Endothelial cell of umbilical vein (primary cell): Measurements from ENCODE around the gene CBLN3. TPM values are rescaled to one million over a fixed set of nuclear protein-coding genes. Genes with fewer than 3 reads are reported as not detected.

Source experiments
- BruUV-seq: library from RNA; stranded (reverse); fragments of 400-500 nt; replicated peaks from 2 replicates; lab custom pipeline; 2021; lab: Mats Ljungman, UMichigan
- CTCF ChIA-PET: fragments of 300-600, 350-600 bp; sonication (Branson Sonifier 250); formaldehyde crosslinking; loops from one replicate; lab custom pipeline; 2021; ENCODE audit warnings: antibody characterized with exemption, inconsistent platforms; lab: Charles Lee
- POLR2A ChIA-PET: fragments of 300-600, 350-600 bp; sonication (Branson Sonifier 250); formaldehyde crosslinking; loops from one replicate; lab custom pipeline; 2021; ENCODE audit warnings: antibody characterized with exemption, inconsistent platforms; lab: Charles Lee
- DNase-seq: peaks from one replicate; pipeline ENCODE4 v3.0.0-alpha.2; 2011; ENCODE audit warnings: low read depth, low spot score
- FAIRE-seq: peaks from 2 replicates; lab custom pipeline; 2011; peaks lifted over from hg19 to GRCh38; lab: Jason Lieb, UNC
- H2AFZ ChIP-seq: 2 replicates; pipeline ENCODE4 v1.6.0; 2012; ENCODE audit warnings: low read depth, low read length, control low read depth, inconsistent platforms
- H3K27ac ChIP-seq: 2 replicates; pipeline ENCODE4 v1.5.1; 2011; ENCODE audit warnings: low read depth, mild to moderate bottlenecking, control low read depth, low read length, moderate library complexity; ENCODE audit not compliant: insufficient read depth
- H3K27me3 ChIP-seq, 2 experiments: 2 replicates each; pipeline versions ENCODE4 v1.6.0 to v1.6.1; 2011; ENCODE audit warnings: low read length in 2 of 2, mixed read lengths in 1 of 2; ENCODE audit not compliant: control insufficient read depth in 2 of 2, insufficient read depth in 2 of 2
- H3K36me3 ChIP-seq, 2 experiments: 2 replicates in 1 of 2; 3 replicates in 1 of 2; pipeline ENCODE4 v1.5.1; 2011; ENCODE audit warnings: low read length in 2 of 2, mild to moderate bottlenecking in 1 of 2, moderate library complexity in 1 of 2; ENCODE audit not compliant: control insufficient read depth in 2 of 2, insufficient read depth in 2 of 2; ENCODE audit errors: extremely low read depth in 1 of 2
- H3K4me1 ChIP-seq: 3 replicates; pipeline ENCODE4 v1.5.1; 2011; ENCODE audit warnings: mild to moderate bottlenecking, low read length; ENCODE audit not compliant: control insufficient read depth, insufficient read depth; ENCODE audit errors: extremely low read depth
- H3K4me2 ChIP-seq: 2 replicates; pipeline ENCODE4 v1.6.1; 2011; ENCODE audit warnings: low read length, control low read depth, mixed read lengths; ENCODE audit not compliant: insufficient read depth
- H3K4me3 ChIP-seq, 3 experiments: fragments of 200-600 bp in 1 of 3; sonication (generic), shearing (Covaris generic) in 1 of 3; replicated peaks in 1 of 3; 2 replicates each; pipeline ENCODE4 v1.5.1; 2011 to 2016; ENCODE audit warnings: control low read depth in 3 of 3, low read length in 3 of 3, mild to moderate bottlenecking in 2 of 3, inconsistent platforms in 1 of 3, low read depth in 1 of 3, moderate library complexity in 1 of 3; ENCODE audit not compliant: insufficient read depth in 1 of 3
- H3K79me2 ChIP-seq: 2 replicates; pipeline ENCODE4 v1.6.0; 2012; ENCODE audit warnings: low read length, inconsistent platforms; ENCODE audit not compliant: control insufficient read depth, insufficient read depth
- H3K9ac ChIP-seq: replicated peaks from 2 replicates; pipeline ENCODE3; 2011; ENCODE audit warnings: low read length, control low read depth; ENCODE audit not compliant: insufficient read depth; ENCODE audit errors: extremely low read depth
- H3K9me1 ChIP-seq: replicated peaks from 3 replicates; pipeline ENCODE4 v1.6.0; 2011; ENCODE audit warnings: mild to moderate bottlenecking, low read length; ENCODE audit not compliant: control insufficient read depth, insufficient read depth; ENCODE audit errors: extremely low read depth
- H3K9me3 ChIP-seq: replicated peaks from 2 replicates; pipeline ENCODE4 v1.5.1; 2012; ENCODE audit warnings: low read length, inconsistent platforms; ENCODE audit not compliant: control insufficient read depth, insufficient read depth
- H4K20me1 ChIP-seq: replicated peaks from 2 replicates; pipeline ENCODE3; 2011; ENCODE audit warnings: mild to moderate bottlenecking, low read length; ENCODE audit not compliant: control insufficient read depth, insufficient read depth; ENCODE audit errors: extremely low read depth
- CTCF ChIP-seq, 2 donors: IDR thresholded peaks; 1 replicate in 1 of 2; 2 replicates in 1 of 2; pipeline ENCODE4 v1.5.1; 2011; ENCODE audit warnings: low read length in 2 of 2, mild to moderate bottlenecking in 2 of 2, moderate library complexity in 2 of 2, control low read depth in 1 of 2, inconsistent platforms in 1 of 2, low read depth in 1 of 2; ENCODE audit not compliant: insufficient read depth in 1 of 2; ENCODE audit errors: extremely low read depth in 1 of 2
- EZH2 ChIP-seq: IDR thresholded peaks from 2 replicates; pipeline ENCODE4 v1.6.1; 2012; ENCODE audit warnings: borderline replicate concordance, low read depth, mild to moderate bottlenecking, moderate library complexity, low read length, inconsistent platforms; ENCODE audit not compliant: severe bottlenecking
- FOS ChIP-seq: IDR thresholded peaks from 2 replicates; pipeline ENCODE4 v1.6.1; 2011; ENCODE audit warnings: mild to moderate bottlenecking, low read length, moderate library complexity, borderline replicate concordance; ENCODE audit not compliant: insufficient read depth
- GATA2 ChIP-seq: IDR thresholded peaks from 2 replicates; pipeline ENCODE4 v1.7.0; 2011; ENCODE audit warnings: low read depth, mild to moderate bottlenecking, moderate library complexity, mixed read lengths, low read length; ENCODE audit not compliant: insufficient read length, insufficient read depth
- JUN ChIP-seq: IDR thresholded peaks from 2 replicates; pipeline ENCODE4 v1.6.1; 2011; ENCODE audit warnings: borderline replicate concordance, low read depth; ENCODE audit not compliant: insufficient read length, insufficient read depth
- MAX ChIP-seq: IDR thresholded peaks from 2 replicates; pipeline ENCODE4 v1.6.1; 2011; ENCODE audit not compliant: insufficient read depth, insufficient read length
- MYC ChIP-seq: IDR thresholded peaks from one replicate; pipeline ENCODE4 v1.6.1; 2011; ENCODE audit warnings: mild to moderate bottlenecking, low read depth, low read length
- POLR2A ChIP-seq: IDR thresholded peaks from 2 replicates; pipeline ENCODE4 v1.6.1; 2012; ENCODE audit warnings: low read depth, mild to moderate bottlenecking, control low read depth, low read length
- POLR2AphosphoS5 ChIP-seq: IDR thresholded peaks from 2 replicates; pipeline ENCODE4 v1.6.1; 2012; ENCODE audit warnings: low read depth, mild to moderate bottlenecking, control low read depth, low read length, moderate library complexity; ENCODE audit not compliant: insufficient read depth
- dilution Hi-C: fragments of 300-500 bp; cut with MboI; formaldehyde crosslinking; loops from one replicate; pipeline ENCODE4 v1.15.0; 2019; ENCODE audit warnings: low sequenced_read_pairs; ENCODE audit not compliant: extremely low pct_ligation_motif_present
- intact Hi-C: fragments of 100-400 bp; cut with micrococcal nuclease; formaldehyde crosslinking; loops from one replicate; pipeline ENCODE4 v1.10.0; 2022
- polyA plus RNA-seq, 4 experiments: library from polyadenylated mRNA; depleted of rRNA in 3 of 4; stranded (reverse) in 3 of 4; unstranded in 1 of 4; fragments of >200 nt; gene quantifications; 2 replicates each; pipeline versions ENCODE4 v1.2.1 to v1.2.3, GENCODE V29; 2011 to 2012; ENCODE audit warnings: missing spikeins in 1 of 4
- total RNA-seq: library from RNA; stranded (reverse); gene quantifications from 2 replicates; pipeline ENCODE4 v1.2.3, GENCODE V29; 2021

CBLN3 gene
- total and polyA plus RNA-seq, 2 donors (not counting 3 experiments of a cell fraction or from before 2014, with no cell fraction given) = 7.9 to 8.6 TPM

- Histone ChIP-seq H3K4me1 (no peaks in the 10 kb centered on the region), H3K36me3 (peaks cover 6 to 36% of the 10 kb centered on the region in 2 experiments), H3K79me2 (no peaks in the 10 kb centered on the region), H2AFZ (no peak overlapping the region), H3K9me3 (no peaks in the 10 kb centered on the region), H3K4me2 (no peak overlapping the region), H3K27ac (no peak overlapping the region), H3K27me3 (peaks cover 0 to 1% of the 10 kb centered on the region in 2 experiments), H3K9ac (no peak overlapping the region), H4K20me1 (no peaks in the 10 kb centered on the region), H3K9me1 (no peaks in the 10 kb centered on the region), H3K4me3 (no peak overlapping the region)
- ChIA-PET POLR2A (interaction anchor here (1.2 kb wide), 1 partner anchor 9 kb away, joined by 3 read pairs; no protein-coding TSS in a partner anchor), CTCF (interaction anchor here (1.2 to 2.7 kb wide), 4 partner anchors 13 to 53 kb away, joined by 3 to 8 read pairs (median 5); no protein-coding TSS in a partner anchor)
- DNase-seq (no peak), FAIRE-seq (no peak)
- TF ChIP-seq MYC (no peak), JUN (no peak), POLR2AphosphoS5 (no peak), GATA2 (no peak), FOS (no peak), CTCF (IDR thresholded peaks at IDR 0.05; ENCODE audit: extremely low read depth in 1 of 2, insufficient read depth in 1 of 2, low read depth in 1 of 2, low read length in 2 of 2) (no peak), POLR2A (no peak), MAX (no peak), EZH2 (no peak)
- dilution Hi-C loops = no loop called here
- BruUV-seq = no TSS peak
- intact Hi-C loops = no loop called here
Observed at GRCh38 chr14:24378981-24379906, 50.2 kb downstream of the CBLN3 start.
